ENCODE data around the gene THEMIS. TPM values are rescaled to one million over a fixed set of nuclear protein-coding genes. Genes with fewer than 3 reads are reported as not detected.

Gene THEMIS
- total RNA-seq, 1 experiment from 2014 or later, result not detected

DNA sequence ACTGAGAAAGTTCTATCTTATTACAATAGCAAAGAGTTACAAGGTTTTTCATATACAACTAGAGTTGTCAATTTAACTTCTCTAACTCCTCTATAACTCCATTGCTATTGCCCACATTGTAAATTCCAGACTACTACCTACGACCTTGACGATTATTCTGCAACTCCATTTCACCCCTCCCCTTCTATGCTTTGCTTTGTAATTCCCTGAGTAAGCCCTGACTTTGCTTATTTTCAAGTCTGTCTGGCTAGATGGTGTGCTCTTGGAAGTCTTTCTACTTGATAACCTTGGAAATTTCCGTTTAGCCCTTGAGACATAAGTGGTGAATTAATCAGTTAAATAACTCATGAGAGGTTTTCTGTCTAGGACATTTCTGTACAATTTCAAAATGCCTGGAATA is 162.4 kb downstream of the THEMIS start:
- no peak overlapping the region for H3K27ac Mint-ChIP-seq

DNA sequence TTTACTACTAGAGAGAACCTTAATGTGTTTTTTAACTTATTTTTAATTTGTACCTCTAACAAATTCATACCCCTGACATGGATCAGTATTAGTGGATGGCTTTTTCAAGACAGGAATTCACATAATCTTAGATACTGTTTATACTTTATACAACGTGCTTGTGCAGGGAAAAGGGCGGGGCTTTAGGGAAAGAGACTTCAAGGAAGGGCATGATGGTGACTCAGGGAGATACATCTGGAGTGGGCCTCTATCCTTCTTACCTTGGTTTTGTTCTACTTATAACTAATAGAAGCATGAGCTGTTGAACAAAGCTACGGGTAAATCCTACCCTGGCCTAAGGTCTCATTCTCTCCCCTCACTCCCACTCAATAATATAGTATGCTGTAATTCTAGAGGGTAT is 163.1 kb downstream of the THEMIS start:
- TF ChIP-seq, protein P1, sequence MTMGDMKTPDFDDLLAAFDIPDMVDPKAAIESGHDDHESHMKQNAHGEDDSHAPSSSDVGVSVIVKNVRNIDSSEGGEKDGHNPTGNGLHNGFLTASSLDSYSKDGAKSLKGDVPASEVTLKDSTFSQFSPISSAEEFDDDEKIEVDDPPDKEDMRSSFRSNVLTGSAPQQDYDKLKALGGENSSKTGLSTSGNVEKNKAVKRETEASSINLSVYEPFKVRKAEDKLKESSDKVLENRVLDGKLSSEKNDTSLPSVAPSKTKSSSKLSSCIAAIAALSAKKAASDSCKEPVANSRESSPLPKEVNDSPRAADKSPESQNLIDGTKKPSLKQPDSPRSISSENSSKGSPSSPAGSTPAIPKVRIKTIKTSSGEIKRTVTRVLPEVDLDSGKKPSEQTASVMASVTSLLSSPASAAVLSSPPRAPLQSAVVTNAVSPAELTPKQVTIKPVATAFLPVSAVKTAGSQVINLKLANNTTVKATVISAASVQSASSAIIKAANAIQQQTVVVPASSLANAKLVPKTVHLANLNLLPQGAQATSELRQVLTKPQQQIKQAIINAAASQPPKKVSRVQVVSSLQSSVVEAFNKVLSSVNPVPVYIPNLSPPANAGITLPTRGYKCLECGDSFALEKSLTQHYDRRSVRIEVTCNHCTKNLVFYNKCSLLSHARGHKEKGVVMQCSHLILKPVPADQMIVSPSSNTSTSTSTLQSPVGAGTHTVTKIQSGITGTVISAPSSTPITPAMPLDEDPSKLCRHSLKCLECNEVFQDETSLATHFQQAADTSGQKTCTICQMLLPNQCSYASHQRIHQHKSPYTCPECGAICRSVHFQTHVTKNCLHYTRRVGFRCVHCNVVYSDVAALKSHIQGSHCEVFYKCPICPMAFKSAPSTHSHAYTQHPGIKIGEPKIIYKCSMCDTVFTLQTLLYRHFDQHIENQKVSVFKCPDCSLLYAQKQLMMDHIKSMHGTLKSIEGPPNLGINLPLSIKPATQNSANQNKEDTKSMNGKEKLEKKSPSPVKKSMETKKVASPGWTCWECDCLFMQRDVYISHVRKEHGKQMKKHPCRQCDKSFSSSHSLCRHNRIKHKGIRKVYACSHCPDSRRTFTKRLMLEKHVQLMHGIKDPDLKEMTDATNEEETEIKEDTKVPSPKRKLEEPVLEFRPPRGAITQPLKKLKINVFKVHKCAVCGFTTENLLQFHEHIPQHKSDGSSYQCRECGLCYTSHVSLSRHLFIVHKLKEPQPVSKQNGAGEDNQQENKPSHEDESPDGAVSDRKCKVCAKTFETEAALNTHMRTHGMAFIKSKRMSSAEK (CRISPR knock-in tag; IDR thresholded peaks at IDR 0.05; ENCODE audit: borderline replicate concordance), result no peak
- TF ChIP-seq ZNF121 (CRISPR knock-in tag; IDR thresholded peaks at IDR 0.05) (no peak), ZNF232 (CRISPR knock-in tag; IDR thresholded peaks at IDR 0.05) (no peak), NR1H2 (CRISPR knock-in tag; IDR thresholded peaks at IDR 0.05) (no peak), GTF2I (CRISPR knock-in tag; conservative IDR thresholded peaks at IDR 0.05) (no peak)
- TF ChIP-seq, protein P2, sequence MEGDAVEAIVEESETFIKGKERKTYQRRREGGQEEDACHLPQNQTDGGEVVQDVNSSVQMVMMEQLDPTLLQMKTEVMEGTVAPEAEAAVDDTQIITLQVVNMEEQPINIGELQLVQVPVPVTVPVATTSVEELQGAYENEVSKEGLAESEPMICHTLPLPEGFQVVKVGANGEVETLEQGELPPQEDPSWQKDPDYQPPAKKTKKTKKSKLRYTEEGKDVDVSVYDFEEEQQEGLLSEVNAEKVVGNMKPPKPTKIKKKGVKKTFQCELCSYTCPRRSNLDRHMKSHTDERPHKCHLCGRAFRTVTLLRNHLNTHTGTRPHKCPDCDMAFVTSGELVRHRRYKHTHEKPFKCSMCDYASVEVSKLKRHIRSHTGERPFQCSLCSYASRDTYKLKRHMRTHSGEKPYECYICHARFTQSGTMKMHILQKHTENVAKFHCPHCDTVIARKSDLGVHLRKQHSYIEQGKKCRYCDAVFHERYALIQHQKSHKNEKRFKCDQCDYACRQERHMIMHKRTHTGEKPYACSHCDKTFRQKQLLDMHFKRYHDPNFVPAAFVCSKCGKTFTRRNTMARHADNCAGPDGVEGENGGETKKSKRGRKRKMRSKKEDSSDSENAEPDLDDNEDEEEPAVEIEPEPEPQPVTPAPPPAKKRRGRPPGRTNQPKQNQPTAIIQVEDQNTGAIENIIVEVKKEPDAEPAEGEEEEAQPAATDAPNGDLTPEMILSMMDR (IDR thresholded peaks at IDR 0.05), result no peak
- DNase-seq (ENCODE audit: low spot score), result no peak
- no peak for ATAC-seq
- Mint-ChIP-seq H3K4me3 (no peak overlapping the region), H3K9me3 (no peaks in the 10 kb centered on the region), H3K27me3 (ENCODE audit: low read depth) (no peaks in the 10 kb centered on the region; the same call in 1 of the 2 replicates), H3K4me1 (peaks cover 3% of the 10 kb centered on the region; the same call in 1 of the 2 replicates), H3K36me3 (no peaks in the 10 kb centered on the region), H3K27ac (no peak overlapping the region)
- CTCF ChIA-PET, result interaction anchor here (0.9 to 1.4 kb wide), 7 partner anchors 10 to 590 kb away, joined by 3 to 9 read pairs (median 3); no protein-coding TSS in a partner anchor
- POLR2A ChIA-PET, result no interaction called here

More for the DNA sequence above, 162.4 kb downstream of the THEMIS start:
- ATAC-seq, result no peak
- Mint-ChIP-seq H3K27me3 (ENCODE audit: low read depth) (no peaks in the 10 kb centered on the region; the same call in 1 of the 2 replicates), H3K4me3 (no peak overlapping the region), H3K9me3 (no peaks in the 10 kb centered on the region), H3K4me1 (peaks cover 3% of the 10 kb centered on the region; the same call in 1 of the 2 replicates), H3K36me3 (no peaks in the 10 kb centered on the region)
- ChIA-PET POLR2A (no interaction called here), CTCF (no interaction called here)
- no peak for TF ChIP-seq ZNF317 (CRISPR knock-in tag; IDR thresholded peaks at IDR 0.05; ENCODE audit: borderline replicate concordance, low read depth)
- TF ChIP-seq, protein P3, sequence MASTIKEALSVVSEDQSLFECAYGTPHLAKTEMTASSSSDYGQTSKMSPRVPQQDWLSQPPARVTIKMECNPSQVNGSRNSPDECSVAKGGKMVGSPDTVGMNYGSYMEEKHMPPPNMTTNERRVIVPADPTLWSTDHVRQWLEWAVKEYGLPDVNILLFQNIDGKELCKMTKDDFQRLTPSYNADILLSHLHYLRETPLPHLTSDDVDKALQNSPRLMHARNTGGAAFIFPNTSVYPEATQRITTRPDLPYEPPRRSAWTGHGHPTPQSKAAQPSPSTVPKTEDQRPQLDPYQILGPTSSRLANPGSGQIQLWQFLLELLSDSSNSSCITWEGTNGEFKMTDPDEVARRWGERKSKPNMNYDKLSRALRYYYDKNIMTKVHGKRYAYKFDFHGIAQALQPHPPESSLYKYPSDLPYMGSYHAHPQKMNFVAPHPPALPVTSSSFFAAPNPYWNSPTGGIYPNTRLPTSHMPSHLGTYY (CRISPR knock-in tag; IDR thresholded peaks at IDR 0.05), result no peak
- no peak for TF ChIP-seq OVOL2 (CRISPR knock-in tag; IDR thresholded peaks at IDR 0.05; ENCODE audit: borderline replicate concordance)
- TF ChIP-seq, protein P4, sequence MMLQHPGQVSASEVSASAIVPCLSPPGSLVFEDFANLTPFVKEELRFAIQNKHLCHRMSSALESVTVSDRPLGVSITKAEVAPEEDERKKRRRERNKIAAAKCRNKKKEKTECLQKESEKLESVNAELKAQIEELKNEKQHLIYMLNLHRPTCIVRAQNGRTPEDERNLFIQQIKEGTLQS (CRISPR knock-in tag; conservative IDR thresholded peaks at IDR 0.05), result no peak
- no peak for TF ChIP-seq EMX1 (CRISPR knock-in tag; IDR thresholded peaks at IDR 0.05)
- TF ChIP-seq ZNF263 (CRISPR knock-in tag; IDR thresholded peaks at IDR 0.05; ENCODE audit: low read depth), result no peak
- TF ChIP-seq ELF4 (CRISPR knock-in tag; IDR thresholded peaks at IDR 0.05; ENCODE audit: low read depth), result no peak
- TF ChIP-seq ZBTB21 (CRISPR knock-in tag; IDR thresholded peaks at IDR 0.05; ENCODE audit: borderline replicate concordance), result no peak
- TF ChIP-seq, protein P5, sequence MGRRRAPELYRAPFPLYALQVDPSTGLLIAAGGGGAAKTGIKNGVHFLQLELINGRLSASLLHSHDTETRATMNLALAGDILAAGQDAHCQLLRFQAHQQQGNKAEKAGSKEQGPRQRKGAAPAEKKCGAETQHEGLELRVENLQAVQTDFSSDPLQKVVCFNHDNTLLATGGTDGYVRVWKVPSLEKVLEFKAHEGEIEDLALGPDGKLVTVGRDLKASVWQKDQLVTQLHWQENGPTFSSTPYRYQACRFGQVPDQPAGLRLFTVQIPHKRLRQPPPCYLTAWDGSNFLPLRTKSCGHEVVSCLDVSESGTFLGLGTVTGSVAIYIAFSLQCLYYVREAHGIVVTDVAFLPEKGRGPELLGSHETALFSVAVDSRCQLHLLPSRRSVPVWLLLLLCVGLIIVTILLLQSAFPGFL (CRISPR knock-in tag; IDR thresholded peaks at IDR 0.05; ENCODE audit: borderline replicate concordance), result no peak
- no peak for TF ChIP-seq TP53 (CRISPR knock-in tag; IDR thresholded peaks at IDR 0.05)
- no peak for DNase-seq (ENCODE audit: low spot score)
